KOPT-K1 (cell line): ENCODE results near the gene SLC2A4RG.

Experiments
- H3K27ac ChIP-seq: fragments of 200-600 bp; sonication (generic); 2 replicates; pipeline ENCODE4 v1.5.1; 2016; ENCODE audit warnings: antibody characterized with exemption, mild to moderate bottlenecking, low read depth, low read length; ENCODE audit not compliant: poor library complexity, severe bottlenecking
- H3K36me3 ChIP-seq: fragments of 200-600 bp; sonication (generic); 2 replicates; pipeline ENCODE4 v1.5.1; 2017; ENCODE audit warnings: antibody characterized with exemption, mild to moderate bottlenecking, low read length, moderate library complexity; ENCODE audit not compliant: insufficient read depth
- H3K9me3 ChIP-seq: fragments of 200-600 bp; sonication (generic); 2 replicates; pipeline ENCODE4 v1.5.1; 2017; ENCODE audit warnings: antibody characterized with exemption, low read length, mild to moderate bottlenecking; ENCODE audit not compliant: insufficient read depth, poor library complexity, severe bottlenecking

Gene SLC2A4RG

GRCh38 chr20:63749597-63750508 lies 10.3 kb downstream of the SLC2A4RG start:
- H3K27ac ChIP-seq: no peak overlapping the region

DNA sequence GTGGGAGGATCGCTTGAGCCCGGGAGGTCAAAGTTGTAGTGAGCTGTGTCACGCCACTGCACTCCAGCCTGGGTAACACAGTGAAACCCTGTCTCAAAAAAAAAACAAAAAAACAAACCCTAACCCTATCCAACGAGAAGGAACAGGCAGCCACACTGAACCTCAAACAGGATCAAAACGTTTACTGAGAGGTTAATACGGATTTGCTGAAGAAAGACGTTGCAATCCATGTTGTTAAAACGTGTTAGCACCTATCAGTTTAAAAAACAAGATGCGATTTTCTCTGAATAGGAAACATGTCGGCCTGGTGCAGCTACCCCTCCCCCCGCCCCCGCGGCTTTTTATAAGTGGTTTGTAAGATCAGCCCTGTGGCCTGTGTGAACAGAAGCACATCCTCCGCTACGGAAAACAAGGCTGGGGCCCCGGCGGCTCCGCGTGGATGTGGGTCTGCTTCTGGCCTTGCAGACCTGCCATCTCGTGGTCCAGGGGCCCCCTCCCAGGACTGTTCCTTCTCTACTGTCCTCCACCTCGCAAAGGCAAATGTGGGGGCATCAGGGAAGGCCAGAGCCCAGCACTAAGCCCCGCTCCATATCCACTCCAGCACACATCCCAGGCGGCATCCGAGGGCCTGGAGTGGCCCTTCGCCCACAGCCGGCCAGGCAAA lies 11.4 kb downstream of the SLC2A4RG start:
- Histone ChIP-seq H3K9me3 (no peaks in the 10 kb centered on the region), H3K27ac (peak overlapping the region; percentile 36)

More at GRCh38 chr20:63749597-63750508, 10.3 kb downstream of the SLC2A4RG start:
- Histone ChIP-seq H3K9me3 (no peaks in the 10 kb centered on the region), H3K36me3 (no peaks in the 10 kb centered on the region)

GRCh38 chr20:63751471-63752271 lies 12.1 kb downstream of the SLC2A4RG start:
- H3K27ac ChIP-seq: peak overlapping the region; percentile 36
- H3K9me3 ChIP-seq: no peaks in the 10 kb centered on the region
- H3K36me3 ChIP-seq: no peaks in the 10 kb centered on the region

More for the DNA sequence above, 11.4 kb downstream of the SLC2A4RG start:
- H3K36me3 ChIP-seq: no peaks in the 10 kb centered on the region

DNA sequence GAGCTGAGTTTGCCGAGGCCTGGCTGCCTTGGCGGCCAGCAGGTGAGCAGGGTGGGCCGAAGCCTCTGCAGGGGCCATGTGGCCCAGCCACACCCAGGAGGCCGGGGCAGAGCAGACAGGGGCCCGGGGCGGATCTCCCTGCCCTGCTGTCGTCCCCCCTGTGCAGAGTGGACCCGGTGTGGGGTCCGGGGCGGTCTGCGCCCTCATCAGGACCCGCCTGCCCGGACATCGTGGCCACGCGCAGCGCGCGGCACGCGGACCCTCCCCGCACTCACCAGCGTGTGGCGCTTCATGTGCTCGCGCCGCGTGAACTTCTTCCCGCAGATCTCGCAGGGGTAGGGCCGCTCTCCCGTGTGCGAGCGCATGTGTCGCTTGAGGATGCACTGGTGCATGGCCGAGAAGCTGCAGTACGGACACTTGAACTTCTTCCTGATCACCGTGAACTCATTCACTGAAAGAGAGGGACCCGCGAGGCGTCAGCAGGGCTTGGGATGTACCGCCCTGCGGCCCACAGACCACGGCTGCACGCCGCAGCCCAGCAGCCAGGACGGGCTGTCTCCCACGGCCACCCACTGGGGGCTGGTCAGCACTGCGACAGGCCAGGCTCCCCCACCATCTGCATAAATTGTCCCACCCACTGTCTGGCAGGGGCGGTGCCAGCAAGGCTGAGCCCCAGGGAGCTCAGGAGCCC lies 13.0 kb downstream of the SLC2A4RG start:
- no peaks in the 10 kb centered on the region for H3K36me3 ChIP-seq
- no peaks in the 10 kb centered on the region for H3K9me3 ChIP-seq
- no peak overlapping the region for H3K27ac ChIP-seq

DNA sequence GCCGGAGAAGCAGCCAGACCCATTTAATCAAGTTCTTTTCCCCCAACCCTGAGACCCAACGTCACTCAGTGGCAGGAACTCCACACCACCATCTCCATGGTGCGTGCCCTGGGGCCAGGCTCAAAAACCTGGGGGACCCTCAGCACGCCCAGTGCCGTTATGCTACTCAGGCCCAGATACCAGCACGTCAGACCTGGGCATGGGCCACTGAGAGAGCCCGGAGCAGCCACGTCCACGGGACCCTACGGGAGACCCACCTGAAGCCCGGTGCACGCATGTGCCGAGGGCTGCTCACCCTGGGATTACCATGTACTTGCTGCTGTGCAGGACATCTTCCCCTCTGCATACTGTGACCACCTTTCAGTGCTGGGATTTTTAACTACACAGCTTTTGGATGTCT lies 13.8 kb downstream of the SLC2A4RG start:
- Histone ChIP-seq H3K9me3 (no peaks in the 10 kb centered on the region), H3K36me3 (no peaks in the 10 kb centered on the region), H3K27ac (no peak overlapping the region)

DNA sequence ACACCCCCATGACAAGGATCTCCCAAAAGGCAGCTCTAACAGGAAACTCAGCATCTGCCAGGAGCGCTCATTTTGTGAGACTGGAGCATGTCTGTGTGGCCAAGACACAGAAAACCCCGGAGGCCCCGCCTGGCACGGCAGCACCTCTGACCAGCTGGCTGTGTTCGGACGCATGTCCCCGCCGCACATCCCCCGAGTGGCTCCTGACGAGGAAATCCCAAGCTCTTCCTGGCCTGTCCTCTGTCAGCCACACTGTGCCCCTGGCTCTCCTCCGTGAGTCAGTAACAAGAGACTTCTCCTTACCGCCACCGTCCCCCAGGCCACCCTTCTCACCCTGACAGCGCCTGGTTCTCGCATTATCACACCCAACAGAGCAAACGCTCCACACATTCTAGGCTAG lies 14.4 kb downstream of the SLC2A4RG start:
- Histone ChIP-seq H3K36me3 (no peaks in the 10 kb centered on the region), H3K9me3 (no peaks in the 10 kb centered on the region), H3K27ac (no peak overlapping the region)

- no peaks in the 10 kb centered on the region for H3K36me3 ChIP-seq
- H3K9me3 ChIP-seq: no peaks in the 10 kb centered on the region
- H3K27ac ChIP-seq: no peak overlapping the region
Observed at GRCh38 chr20:63755933-63756647, 16.5 kb downstream of the SLC2A4RG start.

GRCh38 chr20:63756648-63756991 lies 17.0 kb downstream of the SLC2A4RG start:
- H3K9me3 ChIP-seq: no peaks in the 10 kb centered on the region
- no peak overlapping the region for H3K27ac ChIP-seq
- no peaks in the 10 kb centered on the region for H3K36me3 ChIP-seq

GRCh38 chr20:63758152-63758551 lies 18.6 kb downstream of the SLC2A4RG start:
- H3K27ac ChIP-seq: no peak overlapping the region
- H3K36me3 ChIP-seq: no peaks in the 10 kb centered on the region
- no peaks in the 10 kb centered on the region for H3K9me3 ChIP-seq

DNA sequence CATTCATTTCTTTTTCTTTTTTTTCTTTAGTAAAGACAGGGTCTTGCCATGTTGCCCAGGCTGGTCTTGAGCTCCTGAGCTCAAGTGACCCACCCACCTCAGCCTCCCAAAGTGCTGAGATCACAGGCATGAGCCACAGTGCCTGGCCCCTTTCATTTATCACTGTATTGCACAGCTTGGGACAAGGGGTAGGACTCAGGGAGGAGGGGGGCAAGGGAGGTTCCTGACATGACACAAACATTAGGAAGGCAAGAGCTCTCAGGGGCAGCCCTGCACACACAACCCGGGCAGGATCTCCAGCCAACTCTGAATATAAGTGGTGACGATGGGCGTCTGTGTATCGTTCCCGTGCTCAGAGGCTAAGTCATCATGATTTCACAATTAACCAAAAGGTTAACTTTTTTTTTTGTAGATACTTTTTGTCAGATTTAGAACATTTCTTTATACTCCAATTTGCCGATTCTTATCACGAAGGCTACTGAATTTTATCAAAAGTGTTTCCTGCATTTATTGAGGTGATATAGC lies 19.9 kb downstream of the SLC2A4RG start:
- no peak overlapping the region for H3K27ac ChIP-seq
- no peaks in the 10 kb centered on the region for H3K36me3 ChIP-seq
- no peaks in the 10 kb centered on the region for H3K9me3 ChIP-seq

- no peaks in the 10 kb centered on the region for H3K36me3 ChIP-seq
- no peak overlapping the region for H3K27ac ChIP-seq
- no peaks in the 10 kb centered on the region for H3K9me3 ChIP-seq
Observed at GRCh38 chr20:63765082-63765873, 25.7 kb downstream of the SLC2A4RG start.

DNA sequence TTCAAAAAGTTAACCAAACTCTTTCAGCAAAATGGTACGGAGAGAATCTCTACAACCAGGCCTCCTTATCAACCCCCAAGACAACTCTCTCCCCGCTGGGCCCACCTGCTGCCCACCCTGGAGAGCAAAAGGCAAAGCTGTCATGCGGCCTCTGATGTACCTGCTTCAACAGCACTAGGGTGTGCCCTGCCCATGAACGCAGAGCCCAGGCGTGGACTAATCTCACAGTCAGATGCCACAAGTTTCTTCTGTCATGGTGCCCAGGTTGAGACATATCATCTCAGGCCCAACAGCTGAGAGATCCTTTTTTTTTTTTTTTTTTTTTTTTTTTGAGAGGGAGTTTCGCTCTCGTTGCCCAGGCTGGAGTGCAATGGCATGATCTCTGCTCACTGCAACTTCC lies 26.3 kb downstream of the SLC2A4RG start:
- H3K27ac ChIP-seq: no peak overlapping the region
- H3K9me3 ChIP-seq: no peaks in the 10 kb centered on the region
- no peaks in the 10 kb centered on the region for H3K36me3 ChIP-seq

DNA sequence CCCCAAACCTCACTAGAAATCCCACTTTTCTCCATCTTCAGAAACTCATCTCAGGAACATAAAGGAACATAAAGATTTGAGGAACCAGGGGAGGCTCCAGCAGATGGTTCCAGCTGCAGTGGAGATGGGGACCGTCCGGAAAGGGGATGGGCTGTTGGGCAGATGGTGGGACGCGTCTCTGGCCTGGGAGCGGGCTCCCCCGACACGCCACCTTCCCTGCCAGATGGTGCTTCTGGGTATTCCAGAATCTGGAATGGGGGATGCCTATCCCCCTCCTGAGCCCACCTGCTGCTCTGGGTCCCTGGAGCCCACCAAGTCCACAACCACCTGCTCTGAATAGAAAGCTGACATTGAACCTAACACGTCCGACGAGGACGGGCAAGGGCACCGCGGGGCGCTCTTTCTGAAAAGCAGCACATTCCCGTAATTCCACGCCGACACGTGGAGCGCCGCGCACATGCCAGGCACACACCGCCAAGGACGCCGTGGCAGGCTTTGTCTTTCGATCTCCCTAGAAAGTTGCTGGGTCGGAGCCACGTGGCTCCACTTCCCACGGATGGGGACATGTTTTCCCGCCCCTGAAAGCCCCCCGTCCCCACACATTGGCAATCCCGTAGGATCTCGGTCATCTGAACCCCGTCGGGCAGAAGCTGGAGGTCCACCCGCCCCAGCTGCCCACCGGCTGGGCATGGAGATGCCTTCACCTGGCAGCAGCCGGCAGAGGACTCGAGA lies 27.3 kb downstream of the SLC2A4RG start:
- no peak overlapping the region for H3K27ac ChIP-seq
- no peaks in the 10 kb centered on the region for H3K9me3 ChIP-seq
- H3K36me3 ChIP-seq: no peaks in the 10 kb centered on the region
